Liver (tissue), 3 donors: ENCODE results near the gene CD164.

Source experiments
- CTCF ChIP-seq: fragments of 150-350 bp; IDR thresholded peaks from 2 replicates; pipeline ENCODE4 v1.5.1; 2017; ENCODE audit warnings: improper control_type of control experiment, low read depth, low read length; ENCODE audit not compliant: missing input control
- JUND ChIP-seq, 2 donors: IDR thresholded peaks; 2 replicates each; pipeline ENCODE4 v1.6.1; 2016; ENCODE audit warnings: antibody characterized with exemption in 2 of 2
- SP1 ChIP-seq: IDR thresholded peaks from 2 replicates; pipeline ENCODE4 v1.6.1; 2018; ENCODE audit warnings: antibody characterized with exemption, mild to moderate bottlenecking
- TAF1 ChIP-seq: conservative IDR thresholded peaks from 2 replicates; pipeline ENCODE4 v1.6.1; 2016; ENCODE audit warnings: antibody characterized with exemption, mild to moderate bottlenecking
- donor health status: healthy.
- donor health status: healthy.

GRCh38 chr6:109379711-109380110, 2.6 kb downstream of the CD164 start:
- TF ChIP-seq CTCF (no peak), SP1 (no peak), TAF1 (no peak), JUND (IDR thresholded peaks at IDR 0.05) (no peak)
